Naive thymus-derived CD8-positive, alpha-beta T cell (primary cell): ENCODE results near the gene CACNB2. TPM values are rescaled to one million over a fixed set of nuclear protein-coding genes. Genes with fewer than 3 reads are reported as not detected.

Experiments
- ATAC-seq, 2 donors: fragments of 150-1000 bp; cut with Tn5 transposase in 1 of 2; sonication (Bioruptor Pico), chemical (Tn5 transposase) in 1 of 2; 1 replicate in 1 of 2; 2 replicates in 1 of 2; pipeline ENCODE4 v1.10.0; 2021; ENCODE audit warnings: mild to moderate bottlenecking in 2 of 2, moderate library complexity in 2 of 2
- POLR2A ChIA-PET: fragments of 350-600 bp; sonication (Branson Sonifier 250); formaldehyde crosslinking; loops from one replicate; lab custom pipeline; 2021; ENCODE audit warnings: antibody characterized with exemption; lab: Charles Lee
- DNase-seq, 10 donors: peaks; one replicate each; pipeline versions ENCODE4 v3.0.0 to v3.0.0-alpha.2; 2020 to 2022
- H3K27ac Mint-ChIP-seq, 10 donors: one replicate each; pipeline ENCODE4 v1.8.0; 2020 to 2022; ENCODE audit warnings: mild to moderate bottlenecking in 10 of 10, mixed read lengths in 10 of 10, moderate library complexity in 4 of 10, inconsistent platforms in 1 of 10
- H3K27me3 Mint-ChIP-seq, 5 donors: one replicate each; pipeline ENCODE4 v1.8.0; 2021 to 2022; ENCODE audit warnings: mixed read lengths in 5 of 5
- H3K36me3 Mint-ChIP-seq, 3 donors: one replicate each; pipeline ENCODE4 v1.8.0; 2020 to 2022; ENCODE audit warnings: mixed read lengths in 3 of 3, mild to moderate bottlenecking in 2 of 3, inconsistent platforms in 1 of 3
- H3K4me1 Mint-ChIP-seq, 4 donors: one replicate each; pipeline ENCODE4 v1.8.0; 2021 to 2022; ENCODE audit warnings: mixed read lengths in 4 of 4
- H3K4me3 Mint-ChIP-seq, 10 donors: one replicate each; pipeline ENCODE4 v1.8.0; 2020 to 2022; ENCODE audit warnings: mild to moderate bottlenecking in 10 of 10, mixed read lengths in 10 of 10, moderate library complexity in 6 of 10, inconsistent platforms in 1 of 10
- H3K9me3 Mint-ChIP-seq, 9 donors: one replicate each; pipeline ENCODE4 v1.8.0; 2020 to 2022; ENCODE audit warnings: mixed read lengths in 9 of 9, mild to moderate bottlenecking in 3 of 9, inconsistent platforms in 1 of 9, moderate library complexity in 1 of 9
- polyA plus RNA-seq, 3 donors: library from polyadenylated mRNA; unstranded; fragments of 300-500 nt; fragmentation: Illumina TruSeq; gene quantifications; one replicate each; pipeline ENCODE4 v1.2.3, GENCODE V29; 2021
- total RNA-seq, 8 experiments: library from RNA in 2 of 8; stranded (reverse) in 2 of 8; gene quantifications; one replicate each; pipeline ENCODE4 v1.2.3 and lab custom pipeline; 2021 to 2026

CACNB2 gene
- total and polyA plus RNA-seq, 5 experiments from 2014 or later: 0.13 to 0.27 (median 0.17) TPM; not detected in 2

GRCh38 chr10:18397906-18398305, 257.7 kb downstream of the CACNB2 start:
- POLR2A ChIA-PET: no interaction called here

GRCh38 chr10:18399158-18399557, 258.9 kb downstream of the CACNB2 start:
- Mint-ChIP-seq H3K4me3 (no peak overlapping the region), H3K36me3 (no peaks in the 10 kb centered on the region), H3K27ac (no peak overlapping the region), H3K4me1 (peaks cover 4 to 15% (median 8%) of the 10 kb centered on the region in 4 donors), H3K27me3 (peaks cover 1 to 16% (median 9%) of the 10 kb centered on the region in 5 donors), H3K9me3 (no peaks in the 10 kb centered on the region)
- no peak for DNase-seq
- POLR2A ChIA-PET: no interaction called here
- no peak for ATAC-seq

More at GRCh38 chr10:18397906-18398305, 257.7 kb downstream of the CACNB2 start:
- no peak for ATAC-seq
- Mint-ChIP-seq H3K27me3 (peaks cover 1 to 15% (median 7%) of the 10 kb centered on the region in 5 donors), H3K9me3 (no peaks in the 10 kb centered on the region), H3K27ac (no peak overlapping the region), H3K36me3 (no peaks in the 10 kb centered on the region), H3K4me1 (peaks cover 4 to 15% (median 8%) of the 10 kb centered on the region in 4 donors), H3K4me3 (no peak overlapping the region)
- no peak for DNase-seq

- Mint-ChIP-seq H3K4me3 (peak overlapping the region in 8 of 10 donors; percentile 17 to 61 (median 35)), H3K27me3 (peaks cover 1 to 16% (median 9%) of the 10 kb centered on the region in 5 donors), H3K9me3 (no peaks in the 10 kb centered on the region), H3K27ac (no peak overlapping the region), H3K4me1 (peaks cover 4 to 15% (median 8%) of the 10 kb centered on the region in 4 donors), H3K36me3 (no peaks in the 10 kb centered on the region)
- ATAC-seq (no peak), DNase-seq (no peak)
- POLR2A ChIA-PET: no interaction called here
Measured at GRCh38 chr10:18400201-18400905, 260.1 kb downstream of the CACNB2 start.

- H3K4me3 Mint-ChIP-seq: peak overlapping the region in 3 of 10 donors; percentile 34 to 61 (median 36)
- no peak for ATAC-seq
- no peak overlapping the region for H3K27ac Mint-ChIP-seq
- peaks cover 1 to 16% (median 9%) of the 10 kb centered on the region in 5 donors for H3K27me3 Mint-ChIP-seq
- H3K36me3 Mint-ChIP-seq: no peaks in the 10 kb centered on the region
- POLR2A ChIA-PET: no interaction called here
- no peaks in the 10 kb centered on the region for H3K9me3 Mint-ChIP-seq
- H3K4me1 Mint-ChIP-seq: peaks cover 4 to 15% (median 8%) of the 10 kb centered on the region in 4 donors
- no peak for DNase-seq
Measured at GRCh38 chr10:18400906-18401245, 260.7 kb downstream of the CACNB2 start.

GRCh38 chr10:18401416-18402195, 261.4 kb downstream of the CACNB2 start:
- Mint-ChIP-seq H3K36me3 (no peaks in the 10 kb centered on the region), H3K4me1 (peaks cover 4 to 15% (median 8%) of the 10 kb centered on the region in 4 donors), H3K27me3 (peaks cover 1 to 16% (median 7%) of the 10 kb centered on the region in 5 donors), H3K27ac (no peak overlapping the region), H3K9me3 (no peaks in the 10 kb centered on the region), H3K4me3 (peak overlapping the region in 1 of 10 donors; percentile 61)
- POLR2A ChIA-PET: no interaction called here
- ATAC-seq (no peak), DNase-seq (no peak)

- POLR2A ChIA-PET: no interaction called here
- Mint-ChIP-seq H3K9me3 (no peaks in the 10 kb centered on the region), H3K4me1 (peaks cover 4 to 15% (median 8%) of the 10 kb centered on the region in 4 donors), H3K4me3 (no peak overlapping the region), H3K27me3 (peaks cover 1 to 16% (median 5%) of the 10 kb centered on the region in 5 donors), H3K36me3 (no peaks in the 10 kb centered on the region), H3K27ac (no peak overlapping the region)
- ATAC-seq (no peak), DNase-seq (no peak)
Measured at GRCh38 chr10:18402853-18403252, 262.6 kb downstream of the CACNB2 start.

GRCh38 chr10:18404530-18404929, 264.3 kb downstream of the CACNB2 start:
- Mint-ChIP-seq H3K27ac (no peak overlapping the region), H3K36me3 (no peaks in the 10 kb centered on the region), H3K4me3 (no peak overlapping the region), H3K27me3 (peaks cover 0 to 16% (median 3%) of the 10 kb centered on the region in 5 donors), H3K4me1 (peaks cover 4 to 15% (median 8%) of the 10 kb centered on the region in 4 donors), H3K9me3 (no peaks in the 10 kb centered on the region)
- no peak for ATAC-seq
- DNase-seq: no peak
- POLR2A ChIA-PET: no interaction called here

GRCh38 chr10:18406136-18406535, 265.9 kb downstream of the CACNB2 start:
- Mint-ChIP-seq H3K27ac (peak overlapping the region in 1 of 10 donors; percentile 12), H3K9me3 (no peaks in the 10 kb centered on the region), H3K4me3 (no peak overlapping the region), H3K36me3 (no peaks in the 10 kb centered on the region), H3K27me3 (peaks cover 1 to 5% (median 2%) of the 10 kb centered on the region in 5 donors), H3K4me1 (peaks cover 0 to 2% (median 1%) of the 10 kb centered on the region in 4 donors)
- ATAC-seq (no peak), DNase-seq (no peak)
- POLR2A ChIA-PET: no interaction called here

- POLR2A ChIA-PET: no interaction called here
- DNase-seq (no peak), ATAC-seq (no peak)
- H3K4me3 Mint-ChIP-seq: no peak overlapping the region
- peaks cover 0 to 5% (median 0%) of the 10 kb centered on the region in 4 donors for H3K4me1 Mint-ChIP-seq
- no peak overlapping the region for H3K27ac Mint-ChIP-seq
- H3K36me3 Mint-ChIP-seq: no peaks in the 10 kb centered on the region
- no peaks in the 10 kb centered on the region for H3K9me3 Mint-ChIP-seq
- peaks cover 4 to 14% (median 7%) of the 10 kb centered on the region in 5 donors for H3K27me3 Mint-ChIP-seq
Measured at GRCh38 chr10:18409599-18410397, 269.6 kb downstream of the CACNB2 start.

GRCh38 chr10:18414061-18414460, 273.8 kb downstream of the CACNB2 start:
- Mint-ChIP-seq H3K4me1 (peaks cover 0 to 9% (median 0%) of the 10 kb centered on the region in 4 donors), H3K9me3 (peaks cover 0 to 9% (median 2%) of the 10 kb centered on the region in 9 donors), H3K27ac (peak overlapping the region in 1 of 10 donors; percentile 4), H3K4me3 (no peak overlapping the region), H3K36me3 (no peaks in the 10 kb centered on the region), H3K27me3 (peaks cover 4 to 25% (median 11%) of the 10 kb centered on the region in 5 donors)
- DNase-seq (no peak), ATAC-seq (no peak)
- POLR2A ChIA-PET: no interaction called here

GRCh38 chr10:18417950-18418527, 277.8 kb downstream of the CACNB2 start:
- peaks cover 0 to 9% (median 2%) of the 10 kb centered on the region in 9 donors for H3K9me3 Mint-ChIP-seq
- ATAC-seq (no peak), DNase-seq (no peak)
- H3K36me3 Mint-ChIP-seq: no peaks in the 10 kb centered on the region
- H3K4me1 Mint-ChIP-seq: peaks cover 0 to 4% (median 0%) of the 10 kb centered on the region in 4 donors
- H3K4me3 Mint-ChIP-seq: no peak overlapping the region
- H3K27me3 Mint-ChIP-seq: peaks cover 0 to 24% (median 8%) of the 10 kb centered on the region in 5 donors
- H3K27ac Mint-ChIP-seq: no peak overlapping the region
- POLR2A ChIA-PET: no interaction called here

GRCh38 chr10:18418541-18419215, 278.5 kb downstream of the CACNB2 start:
- Mint-ChIP-seq H3K36me3 (no peaks in the 10 kb centered on the region), H3K27me3 (peaks cover 0 to 20% (median 7%) of the 10 kb centered on the region in 5 donors), H3K4me3 (no peak overlapping the region), H3K4me1 (peaks cover 0 to 4% (median 0%) of the 10 kb centered on the region in 4 donors), H3K9me3 (peaks cover 0 to 9% (median 2%) of the 10 kb centered on the region in 9 donors), H3K27ac (no peak overlapping the region)
- ATAC-seq (no peak), DNase-seq (no peak)
- POLR2A ChIA-PET: no interaction called here
